GM18517 (cell line): ENCODE data around the gene HMGCLL1.

Source experiments
- ATAC-seq: cut with Tn5 transposase; IDR thresholded peaks from one replicate; pipeline ENCODE4 v1.9.1; 2021; ENCODE audit warnings: mild to moderate bottlenecking, moderate library complexity; ENCODE audit not compliant: unreplicated experiment

Gene HMGCLL1

GRCh38 chr6:55447891-55448290 lies 131.1 kb downstream of the HMGCLL1 start:
- ATAC-seq = no peak

GRCh38 chr6:55445648-55446204 lies 133.3 kb downstream of the HMGCLL1 start:
- ATAC-seq = no peak

GRCh38 chr6:55443238-55444134 lies 135.5 kb downstream of the HMGCLL1 start:
- no peak for ATAC-seq

GRCh38 chr6:55438203-55438602 lies 140.8 kb downstream of the HMGCLL1 start:
- no peak for ATAC-seq

- no peak for ATAC-seq
These were observed 141.9 kb downstream of the HMGCLL1 start for GRCh38 chr6:55437141-55437540.

- ATAC-seq = no peak
These were observed 145.4 kb downstream of the HMGCLL1 start for GRCh38 chr6:55433446-55434130.

GRCh38 chr6:55423933-55424332 lies 155.1 kb downstream of the HMGCLL1 start:
- no peak for ATAC-seq

- ATAC-seq = no peak
These were observed 168.3 kb downstream of the HMGCLL1 start for GRCh38 chr6:55410674-55411073.

- ATAC-seq = no peak
These were observed 173.3 kb downstream of the HMGCLL1 start for GRCh38 chr6:55405474-55406235.

GRCh38 chr6:55399351-55399750 lies 179.6 kb downstream of the HMGCLL1 start:
- ATAC-seq = no peak

- ATAC-seq = no peak
These were observed 181.0 kb downstream of the HMGCLL1 start for GRCh38 chr6:55397986-55398385.

GRCh38 chr6:55395871-55396270 lies 183.1 kb downstream of the HMGCLL1 start:
- no peak for ATAC-seq

- ATAC-seq = no peak
These were observed 190.8 kb downstream of the HMGCLL1 start for GRCh38 chr6:55388211-55388610.
